Measurements from ENCODE around the gene RGS5.

GRCh38 chr1:163130225-163130856, 72.4 kb downstream of the RGS5 start:
- no peak for TF ChIP-seq EZH2 (optimal IDR thresholded peaks at IDR 0.05; ENCODE audit: low read depth, low read length)
- no peak for TF ChIP-seq CTCF (IDR thresholded peaks at IDR 0.05; ENCODE audit: low read length)
